HL-60/S4 treated with retinoic acid at 250 ng/mL for 4 days and 3 days (cell line): ENCODE measurements around the gene PLEKHA6.

Experiments used
- in situ Hi-C: fragments of 300-500 bp; cut with MboI; formaldehyde crosslinking; loops from 2 replicates; pipeline ENCODE4 v1.7.0; 2022; ENCODE audit warnings: low sequenced_read_pairs

PLEKHA6 gene

GRCh38 chr1:204358605-204359004, 1.1 kb downstream of the PLEKHA6 start:
- in situ Hi-C loops = loop anchor here (25.0 kb wide), 2 partner anchors 196 to 1321 kb away; partner anchors contain the start of genes ETNK2, PPFIA4 and REN

- in situ Hi-C loops = loop anchor here (25.0 kb wide), 2 partner anchors 196 to 1321 kb away; partner anchors contain the start of genes ETNK2, PPFIA4 and REN
Measured at GRCh38 chr1:204357551-204358490, 1.9 kb downstream of the PLEKHA6 start.

- in situ Hi-C loops = loop anchor here (25.0 kb wide), 2 partner anchors 195 to 1320 kb away; partner anchors contain the start of genes ETNK2, PPFIA4 and REN
Measured at GRCh38 chr1:204356997-204357396, 2.7 kb downstream of the PLEKHA6 start.

- in situ Hi-C loops = loop anchor here (25.0 kb wide), 2 partner anchors 194 to 1319 kb away; partner anchors contain the start of genes ETNK2, PPFIA4 and REN
Measured at GRCh38 chr1:204355913-204356312, 3.8 kb downstream of the PLEKHA6 start.

GRCh38 chr1:204354579-204354978, 5.2 kb downstream of the PLEKHA6 start:
- in situ Hi-C loops = loop anchor here (25.0 kb wide), 2 partner anchors 192 to 1317 kb away; partner anchors contain the start of genes ETNK2, PPFIA4 and REN

DNA sequence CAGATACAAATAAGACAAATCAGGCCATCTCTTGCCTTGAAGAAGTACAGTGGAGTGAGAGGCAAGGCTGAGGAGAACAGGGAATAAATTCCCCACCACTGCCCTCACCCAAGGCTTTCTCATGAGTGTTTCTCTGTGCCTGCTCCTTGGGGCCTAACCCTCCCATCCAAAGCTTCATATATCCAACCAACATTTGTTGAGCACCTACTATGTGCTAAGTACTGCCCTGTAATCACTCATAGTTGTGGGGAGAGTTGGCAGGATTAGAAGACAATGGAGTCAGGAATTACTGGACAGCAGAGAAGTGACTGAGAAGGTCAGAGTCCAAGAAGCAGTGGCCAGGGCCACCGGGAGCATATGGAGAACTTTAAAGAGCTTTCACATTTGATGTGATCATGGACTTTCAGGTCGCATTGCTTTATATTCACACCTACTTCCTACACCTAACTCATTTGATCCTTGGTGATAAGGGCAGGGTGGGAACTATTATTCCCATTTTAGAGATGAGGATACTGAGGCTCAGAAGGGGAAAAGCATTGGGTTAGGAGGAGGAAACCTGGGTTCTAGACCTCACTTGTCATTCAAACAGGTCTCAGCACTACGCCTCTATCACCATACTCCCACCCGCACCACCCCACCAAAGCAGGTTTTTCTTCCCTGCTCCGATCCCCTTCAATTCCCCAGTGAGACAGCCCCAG, 6.4 kb downstream of the PLEKHA6 start:
- in situ Hi-C loops = loop anchor here (25.0 kb wide), 2 partner anchors 191 to 1316 kb away; partner anchors contain the start of genes ETNK2, PPFIA4 and REN

GRCh38 chr1:204350857-204351573, 8.7 kb downstream of the PLEKHA6 start:
- in situ Hi-C loops = loop anchor here (25.0 kb wide), 2 partner anchors 189 to 1314 kb away; partner anchors contain the start of genes ETNK2, PPFIA4 and REN

- in situ Hi-C loops = loop anchor here (25.0 kb wide), 2 partner anchors 188 to 1313 kb away; partner anchors contain the start of genes ETNK2, PPFIA4 and REN
Measured at GRCh38 chr1:204350312-204350711, 9.4 kb downstream of the PLEKHA6 start.

GRCh38 chr1:204349602-204350001, 10.1 kb downstream of the PLEKHA6 start:
- in situ Hi-C loops = loop anchor here (25.0 kb wide), 2 partner anchors 187 to 1312 kb away; partner anchors contain the start of genes ETNK2, PPFIA4 and REN

DNA sequence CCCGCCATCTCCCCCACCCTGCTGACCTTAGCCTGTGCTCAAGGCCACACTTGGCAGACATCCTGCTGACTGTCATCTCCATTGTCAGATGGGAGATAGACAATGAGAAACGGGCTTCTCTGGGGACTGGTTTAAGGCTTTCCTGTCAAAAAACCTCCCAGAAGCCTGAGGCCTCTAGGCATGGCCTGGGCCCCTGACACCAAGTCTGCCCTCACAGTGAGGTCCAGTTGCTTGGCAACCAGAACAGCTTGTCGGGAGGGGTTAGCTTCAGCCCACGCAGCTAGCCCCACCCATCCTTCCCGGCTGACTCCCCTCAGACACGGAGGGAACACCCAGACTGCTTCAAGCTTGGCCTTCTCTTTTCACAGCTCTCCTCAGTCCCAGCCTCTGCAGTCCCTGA, 11.0 kb downstream of the PLEKHA6 start:
- in situ Hi-C loops = no loop called here

- in situ Hi-C loops = no loop called here
Measured at GRCh38 chr1:204348242-204348641, 11.5 kb downstream of the PLEKHA6 start.

GRCh38 chr1:204345941-204346645, 13.6 kb downstream of the PLEKHA6 start:
- in situ Hi-C loops = no loop called here

DNA sequence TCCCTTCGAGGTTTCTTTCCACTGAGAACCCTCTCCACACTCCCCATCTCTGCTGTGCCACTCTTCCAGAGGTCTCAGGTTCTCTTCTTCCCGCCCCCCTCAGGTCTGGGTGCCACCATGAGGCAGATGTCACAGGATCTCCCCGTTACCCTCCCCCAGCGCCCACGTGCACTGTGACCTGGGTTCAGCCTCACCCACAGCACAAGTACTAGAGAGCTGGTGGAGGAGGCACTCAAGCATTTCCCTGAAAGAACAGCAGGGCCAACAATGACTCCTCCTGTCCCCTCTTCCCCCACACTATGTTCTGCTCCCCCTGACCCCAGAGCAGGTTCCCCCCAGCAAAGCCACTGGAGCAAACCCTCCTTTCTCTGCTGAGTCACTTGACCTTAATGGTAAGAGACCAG, 14.3 kb downstream of the PLEKHA6 start:
- in situ Hi-C loops = no loop called here

- in situ Hi-C loops = no loop called here
Measured at GRCh38 chr1:204344665-204345355, 14.9 kb downstream of the PLEKHA6 start.

DNA sequence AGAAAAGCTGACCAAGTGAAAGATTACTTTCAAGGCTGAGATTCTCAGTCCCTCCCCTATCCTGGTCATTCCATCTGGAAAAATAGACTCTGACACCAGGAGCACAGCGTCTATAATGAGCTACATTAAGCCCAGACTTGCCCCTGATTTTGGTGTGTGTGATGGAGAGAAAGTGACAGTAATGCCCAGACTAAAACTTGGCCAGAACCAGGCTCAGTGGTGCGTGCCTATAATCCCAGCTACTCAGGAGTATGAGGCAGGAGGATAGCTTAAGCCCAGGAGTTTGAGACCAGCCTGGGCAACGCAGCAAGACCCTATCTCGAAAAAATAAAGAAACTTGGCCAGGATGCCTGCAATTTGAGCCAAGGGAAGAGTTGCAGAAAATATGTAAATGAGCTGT, 15.9 kb downstream of the PLEKHA6 start:
- in situ Hi-C loops = no loop called here

- in situ Hi-C loops = no loop called here
Measured at GRCh38 chr1:204343247-204343646, 16.5 kb downstream of the PLEKHA6 start.

DNA sequence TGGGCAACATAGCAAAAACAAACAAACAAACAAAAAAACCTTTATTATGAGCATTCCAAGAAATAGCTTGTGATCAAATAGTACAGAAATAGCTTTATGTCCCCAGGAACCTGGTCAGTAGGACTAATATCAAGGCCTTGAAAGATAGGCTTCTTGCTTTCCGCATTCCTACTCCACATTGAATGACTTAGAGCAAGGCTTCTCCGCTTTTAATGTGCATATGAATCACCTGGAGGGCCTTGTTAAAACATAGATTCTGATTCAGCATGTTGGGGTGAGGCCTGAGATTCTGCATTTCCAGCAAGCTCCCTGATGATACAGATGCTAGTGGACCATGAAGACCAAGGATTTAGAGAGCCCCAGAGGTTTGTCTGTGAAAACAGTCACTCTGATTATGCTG, 17.4 kb downstream of the PLEKHA6 start:
- in situ Hi-C loops = no loop called here

- in situ Hi-C loops = no loop called here
Measured at GRCh38 chr1:204341380-204341779, 18.3 kb downstream of the PLEKHA6 start.
